Kidney tubule cell (primary cell): ENCODE measurements around the gene HAND1.
"Not testable (repeated sequence)": the region's sequence is repeated elsewhere in the genome, so short reads cannot be mapped to it uniquely, and the experiment has no call there.

Experiments
- DNase-seq: peaks from one replicate; pipeline ENCODE4 v3.0.0-alpha.2; 2018; ENCODE audit warnings: low spot score

Gene HAND1

DNA sequence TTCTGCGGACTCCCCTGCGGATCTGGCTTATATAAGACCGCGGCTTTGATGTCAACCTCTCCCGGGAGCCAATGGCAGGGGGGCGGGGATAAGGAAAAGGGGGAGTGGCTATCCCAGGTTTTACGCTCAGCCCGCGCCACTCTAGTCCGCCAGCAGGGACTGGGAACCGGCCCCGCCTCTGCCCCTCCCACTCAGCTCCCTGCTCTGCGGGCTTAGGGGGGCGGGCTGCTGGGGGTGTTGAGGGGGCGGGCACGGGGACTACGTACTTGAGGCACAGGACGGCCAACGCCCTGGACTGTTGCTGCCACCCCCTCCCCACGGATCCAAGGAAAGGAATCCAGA, at the start of gene HAND1:
TSS of gene HAND1 (minus strand) at position 4 of the 342 bp plus-strand sequence. CDS start 219 bp downstream, outside the sequence.
- DNase-seq: peak; percentile 28

DNA sequence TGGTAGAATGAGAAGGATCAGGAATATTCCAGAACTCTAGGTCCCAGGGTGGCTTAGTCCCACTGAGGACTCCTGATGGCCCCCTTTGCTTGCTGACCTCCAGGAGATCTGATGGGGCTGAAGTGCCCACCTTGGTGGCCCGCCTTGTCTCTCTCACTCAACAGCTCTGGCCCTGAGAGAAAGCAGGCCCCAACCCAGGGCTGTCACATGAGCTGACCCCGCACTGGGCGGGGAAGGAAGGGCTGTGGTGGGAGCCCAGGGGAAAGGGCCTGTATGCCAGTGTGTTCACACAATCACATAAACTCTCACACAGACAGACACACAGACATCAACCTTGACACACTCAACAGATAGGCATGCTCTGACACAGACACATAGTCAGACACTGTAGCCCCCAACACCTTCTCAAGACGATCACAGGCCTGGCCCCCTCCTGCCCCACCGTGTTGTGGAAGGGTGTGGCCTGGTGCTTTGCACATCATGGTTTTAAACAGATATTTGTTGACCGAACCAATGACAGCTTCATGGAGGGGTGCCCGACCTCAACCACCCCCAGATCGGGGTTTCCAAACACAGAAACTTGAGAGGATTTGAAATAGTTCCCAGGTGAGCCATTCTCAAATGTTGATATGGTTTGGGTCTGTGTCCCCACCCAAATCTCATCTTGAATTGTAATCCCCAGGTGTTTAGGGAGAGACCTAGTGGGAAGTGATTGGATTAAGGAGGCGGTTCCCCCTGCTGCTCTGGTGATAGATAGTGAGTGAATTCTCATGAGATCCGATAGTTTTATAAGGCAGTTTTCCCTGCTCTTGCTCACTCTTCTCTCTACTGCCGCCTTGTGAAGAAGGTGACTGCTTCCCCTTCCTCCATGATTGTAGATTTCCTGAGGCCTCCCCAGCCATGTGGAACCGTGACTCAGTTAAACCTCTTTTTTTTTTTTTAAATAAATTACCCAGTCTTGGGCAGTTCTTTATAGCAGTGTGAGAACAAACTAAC, 48.5 kb upstream of the HAND1 start:
- DNase-seq: no peak

DNA sequence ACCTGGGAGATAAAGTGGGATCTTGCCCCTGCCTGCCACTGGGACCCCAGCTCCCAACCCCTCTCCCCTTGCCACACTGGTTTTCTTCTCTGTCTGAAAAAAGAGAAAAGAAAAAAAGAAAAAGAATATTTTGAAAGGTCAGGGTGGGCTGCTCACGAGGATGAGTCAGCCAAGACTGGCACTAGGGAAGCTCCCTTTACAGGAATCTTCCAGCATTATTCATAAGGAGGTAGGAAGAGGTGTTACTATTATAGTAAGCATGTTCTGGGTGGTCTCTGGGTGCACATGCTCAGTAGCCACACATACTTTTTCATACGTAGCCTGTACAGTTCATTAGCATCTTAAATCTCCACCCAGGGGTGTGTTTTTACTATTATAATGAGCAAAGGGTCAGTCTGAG, 46.8 kb upstream of the HAND1 start:
- no peak for DNase-seq

DNA sequence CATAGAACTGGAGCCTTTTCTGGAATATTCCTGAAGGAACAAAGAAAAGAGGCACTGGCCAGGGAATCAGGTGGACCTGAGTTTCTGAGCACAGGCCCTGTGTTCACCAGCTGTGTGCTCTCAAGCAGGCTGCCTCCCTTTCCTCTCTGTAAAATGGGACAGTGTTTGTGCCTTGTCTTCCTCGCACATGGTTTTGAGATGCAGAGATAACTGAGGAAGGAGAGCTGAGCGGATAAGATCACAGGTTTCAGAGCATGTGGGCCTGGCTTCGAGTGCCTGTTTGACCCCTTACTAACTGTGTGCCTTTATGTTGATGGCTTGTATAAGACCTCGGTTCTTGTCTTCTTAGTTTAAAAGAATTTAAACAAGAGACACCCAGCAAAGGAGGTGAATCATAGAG, 46.2 kb upstream of the HAND1 start:
- no peak for DNase-seq

DNA sequence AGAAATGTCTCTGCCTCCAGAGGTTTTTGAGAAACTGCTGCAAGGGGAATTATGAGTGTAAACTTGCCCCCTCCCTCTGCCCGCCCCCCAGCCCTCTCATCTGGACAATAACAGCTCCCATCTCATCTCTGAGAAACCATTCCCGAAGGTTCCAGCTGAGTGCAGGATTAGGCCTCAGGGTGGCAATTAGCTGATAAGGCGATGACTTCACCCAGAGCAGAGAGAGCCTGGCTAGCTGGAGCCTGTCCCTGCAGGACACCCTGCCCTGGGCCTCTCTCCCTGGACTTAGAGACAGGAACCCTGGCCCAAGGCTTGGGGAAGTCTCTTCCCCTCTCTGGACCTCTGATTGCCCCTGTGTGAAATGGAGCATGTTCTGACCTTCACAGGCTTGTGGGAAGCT, 45.7 kb upstream of the HAND1 start:
- DNase-seq: no peak

DNA sequence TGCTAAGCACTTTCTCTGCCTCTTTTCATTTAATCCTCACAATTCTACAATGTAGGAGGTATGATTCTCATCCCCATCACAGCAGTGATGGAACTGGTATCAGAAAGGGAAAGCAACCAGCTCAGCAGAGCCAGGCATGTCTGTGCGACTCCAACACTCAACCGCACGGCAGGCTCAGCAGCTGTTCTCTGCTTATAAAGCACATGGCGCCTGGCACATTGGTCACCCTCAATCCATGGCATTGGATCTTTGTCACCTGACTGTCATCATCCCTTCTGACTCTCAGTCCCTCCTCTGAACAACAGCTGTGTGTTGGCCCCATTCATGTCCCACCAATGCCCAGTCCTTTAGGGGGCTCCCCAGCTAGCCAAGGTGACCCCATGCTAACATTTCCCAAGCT, 45.1 kb upstream of the HAND1 start:
- no peak for DNase-seq

DNA sequence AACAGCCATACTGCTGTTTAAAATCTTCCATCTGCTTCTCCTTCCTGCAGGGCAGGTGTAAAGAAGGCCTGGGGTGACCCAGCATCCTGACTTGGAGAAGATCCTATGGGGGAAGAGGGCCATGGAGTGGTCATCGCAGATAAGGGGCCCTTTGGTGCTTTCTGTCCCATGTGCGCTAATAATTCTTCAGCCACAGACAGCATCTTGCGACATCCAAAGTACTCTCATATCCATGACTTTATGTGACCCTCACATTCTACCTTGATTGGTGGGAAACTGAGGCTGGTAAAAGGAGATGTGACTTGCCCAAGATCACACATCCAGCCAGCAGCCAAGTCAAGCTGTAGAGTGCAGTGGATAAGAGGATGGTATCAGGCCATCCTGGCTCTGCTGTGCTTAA, 44.3 kb upstream of the HAND1 start:
- no peak for DNase-seq

DNA sequence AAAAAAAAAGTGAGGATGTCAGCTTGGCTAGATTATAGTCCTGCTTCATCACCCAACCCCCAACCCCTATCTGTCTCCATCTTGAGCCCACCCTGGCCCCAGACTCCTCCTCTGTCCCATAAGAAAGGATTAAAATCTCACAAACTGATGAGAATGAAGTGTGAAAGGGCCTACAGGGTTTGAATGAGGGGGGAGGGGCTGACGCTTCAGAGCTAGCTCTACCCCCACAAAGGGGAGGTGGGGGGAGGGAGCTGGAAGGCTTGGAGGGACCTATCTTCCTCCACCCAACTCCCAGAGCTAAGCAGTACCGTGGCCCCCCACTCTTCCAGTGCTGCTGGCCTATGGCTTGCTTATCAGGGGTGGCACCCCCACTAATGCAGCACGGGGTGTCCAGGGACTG, 43.7 kb upstream of the HAND1 start:
- no peak for DNase-seq

DNA sequence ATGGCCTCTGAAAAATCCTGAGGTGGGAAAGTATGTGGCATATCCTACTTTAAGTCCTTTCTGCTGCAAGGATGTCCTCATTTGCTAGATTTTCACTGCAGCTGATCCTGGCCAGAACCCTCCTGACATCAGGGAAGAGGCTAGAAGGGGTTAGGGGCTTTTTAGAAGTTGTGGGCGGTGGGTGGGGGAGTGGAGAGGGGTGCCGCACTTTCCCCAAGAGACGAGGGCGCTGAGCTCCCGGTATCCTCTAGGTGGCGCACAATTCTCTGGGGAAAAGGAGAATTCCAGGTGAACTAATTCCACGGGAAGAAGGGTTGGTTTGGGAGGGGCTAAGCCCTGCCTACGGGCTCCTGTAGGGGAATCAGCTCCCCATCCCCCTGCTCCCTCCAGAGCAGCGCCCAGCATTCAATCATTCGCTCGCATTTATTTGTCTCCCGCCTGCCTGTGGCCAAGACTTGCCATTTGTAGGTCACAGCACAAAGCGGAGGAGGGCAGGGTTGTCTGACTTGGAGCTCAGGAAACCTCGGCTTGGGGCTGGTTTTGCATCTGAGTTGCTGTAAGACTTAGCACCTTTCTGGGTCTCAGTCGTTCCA, 42.9 kb upstream of the HAND1 start:
- peak; percentile 31 for DNase-seq

DNA sequence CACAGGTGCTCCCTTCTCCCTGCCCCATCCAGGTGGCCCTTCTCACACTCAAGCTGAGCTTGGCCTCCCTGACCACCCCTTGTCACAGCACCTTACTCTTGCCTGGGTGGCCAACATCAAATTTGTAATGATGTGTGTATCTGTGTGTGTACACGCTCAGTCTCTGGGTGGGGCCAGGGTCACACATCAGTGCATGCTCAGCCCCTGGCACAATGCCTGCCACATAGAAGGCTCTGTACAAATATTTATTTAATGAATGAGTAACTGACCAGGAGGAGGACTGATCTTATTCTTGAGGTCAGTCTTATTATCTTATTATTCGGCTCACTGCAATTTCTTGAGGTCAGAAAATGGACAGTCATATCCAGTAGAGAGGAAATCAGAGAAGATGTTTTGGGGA, 41.3 kb upstream of the HAND1 start:
- peak; percentile 92 for DNase-seq

DNA sequence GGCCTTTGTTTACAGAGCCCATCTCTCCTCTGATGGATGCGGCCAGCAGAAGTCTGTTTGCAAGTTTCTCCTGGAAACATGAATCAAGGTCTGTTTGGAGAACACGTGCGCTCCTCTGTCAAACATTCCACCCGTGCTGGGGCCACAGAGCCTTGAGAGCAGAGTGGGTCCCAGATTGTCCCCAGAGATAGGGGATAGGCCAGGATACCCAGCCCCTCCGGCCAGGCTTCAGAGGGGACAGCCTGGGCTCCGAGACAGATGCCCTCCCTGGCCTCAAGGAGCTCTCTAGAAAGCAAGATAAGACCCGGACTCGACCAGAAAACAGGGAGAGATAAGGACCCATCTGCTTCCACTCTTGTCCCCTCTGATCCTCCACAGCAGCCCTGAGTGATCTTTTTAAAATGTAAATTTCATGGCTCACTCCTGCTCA, 40.4 kb upstream of the HAND1 start:
- DNase-seq: no peak

DNA sequence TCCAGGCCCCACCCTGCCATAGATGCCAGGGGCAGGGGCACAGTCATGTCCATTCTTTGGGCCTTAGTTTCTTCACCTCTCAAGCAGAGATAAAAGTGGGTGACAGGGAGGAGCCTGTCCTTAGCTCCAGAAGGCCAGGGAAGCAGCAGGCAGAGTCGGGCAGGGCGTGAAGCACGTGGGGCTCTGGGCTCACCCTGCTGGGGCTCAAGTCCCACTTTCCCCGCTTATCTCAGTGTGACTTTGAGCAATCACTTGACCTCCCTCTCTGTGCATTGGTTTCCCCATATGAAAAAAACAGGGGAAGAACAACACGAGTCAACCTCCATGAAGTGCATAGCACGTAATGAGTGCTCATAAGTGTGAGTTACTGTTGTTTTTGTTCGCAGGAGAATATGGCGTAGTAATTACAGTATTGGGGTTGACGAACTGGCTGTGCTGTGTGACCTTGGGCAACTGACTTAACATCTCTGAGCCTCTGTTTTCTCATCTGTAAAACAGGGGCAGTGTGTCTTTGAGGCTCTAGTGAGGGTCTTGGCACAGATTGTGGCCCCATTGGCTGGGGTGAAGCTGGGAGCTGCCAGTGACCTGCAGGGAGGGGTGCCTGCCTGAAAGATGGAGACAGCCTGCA, 39.9 kb upstream of the HAND1 start:
- DNase-seq: no peak

DNA sequence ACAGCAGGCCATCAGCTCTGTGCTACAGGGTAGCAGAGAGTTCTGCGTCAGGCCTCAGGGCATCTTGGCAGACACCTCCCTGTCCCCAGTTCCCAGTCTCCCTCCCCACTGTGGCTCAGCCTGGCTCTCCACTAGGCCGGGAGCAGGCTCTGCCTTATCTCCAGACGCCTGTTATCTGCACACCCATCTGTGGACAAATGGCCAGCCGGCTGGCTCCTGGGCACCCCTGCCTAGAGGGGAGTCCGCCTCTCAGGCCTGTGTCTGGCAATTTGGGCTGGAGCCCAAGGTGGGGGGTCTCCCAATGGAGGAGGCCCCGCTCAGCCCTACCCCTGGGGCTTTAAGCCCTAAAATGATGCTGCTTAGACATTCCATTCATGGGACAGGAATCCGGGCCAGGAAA, 39.2 kb upstream of the HAND1 start:
- DNase-seq: no peak

DNA sequence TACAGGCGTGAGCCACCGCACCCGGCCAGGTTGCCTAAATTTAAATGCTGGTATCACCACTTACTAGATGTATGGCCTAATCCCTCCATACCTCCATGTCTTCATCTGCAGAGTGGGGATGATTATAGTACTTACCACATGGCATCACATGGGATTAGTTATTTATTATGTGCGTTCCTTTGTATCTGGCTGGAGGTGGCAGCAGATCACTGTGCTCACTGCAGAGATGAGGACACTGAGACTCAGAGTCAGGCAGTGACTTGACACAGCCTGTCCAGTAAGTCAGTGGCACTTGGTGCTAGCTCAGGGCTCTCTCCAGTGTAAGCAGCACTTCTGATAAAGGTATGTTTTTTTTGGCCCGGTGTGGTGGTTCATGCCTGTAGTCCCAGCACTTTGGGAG, 38.4 kb upstream of the HAND1 start:
- no peak for DNase-seq

DNA sequence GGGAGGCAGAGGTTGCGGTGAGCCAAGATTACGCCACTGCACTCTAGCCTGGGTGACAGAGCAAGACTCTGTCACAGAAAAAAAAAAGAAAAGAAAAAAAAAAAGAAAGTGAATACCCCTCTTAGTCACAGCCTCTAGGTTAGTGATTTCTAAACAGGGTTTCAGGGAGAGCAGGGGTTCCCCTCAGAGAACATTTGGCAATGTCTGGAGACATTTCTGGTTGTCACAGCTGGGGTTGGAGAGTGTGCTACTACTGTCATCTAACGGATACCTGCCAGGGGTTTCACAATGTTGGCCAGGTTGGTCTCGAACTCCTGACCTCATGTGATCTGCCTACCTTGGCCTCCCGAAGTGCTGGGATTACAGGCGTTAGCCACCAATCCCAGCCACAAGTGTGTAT, 37.5 kb upstream of the HAND1 start:
- DNase-seq: not testable (repeated sequence)

DNA sequence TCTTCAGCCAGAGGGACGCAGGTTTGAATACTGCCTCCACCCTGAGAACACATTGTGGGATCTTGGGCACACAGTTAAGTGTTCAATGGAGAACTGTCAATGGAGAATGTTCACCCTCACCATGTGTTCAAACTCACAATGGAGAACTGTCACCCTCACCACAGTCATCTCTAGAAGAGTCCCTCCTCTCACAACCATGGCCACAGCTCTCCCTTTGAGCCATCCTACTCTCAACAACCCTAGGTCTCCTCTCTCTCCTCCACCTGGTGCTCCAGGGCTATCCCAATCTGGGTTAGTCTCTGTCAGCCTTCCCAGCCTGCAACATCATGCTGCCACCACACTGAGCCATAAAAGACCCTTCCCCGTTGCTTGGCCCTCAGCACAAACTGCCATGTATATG, 36.3 kb upstream of the HAND1 start:
- DNase-seq: no peak

DNA sequence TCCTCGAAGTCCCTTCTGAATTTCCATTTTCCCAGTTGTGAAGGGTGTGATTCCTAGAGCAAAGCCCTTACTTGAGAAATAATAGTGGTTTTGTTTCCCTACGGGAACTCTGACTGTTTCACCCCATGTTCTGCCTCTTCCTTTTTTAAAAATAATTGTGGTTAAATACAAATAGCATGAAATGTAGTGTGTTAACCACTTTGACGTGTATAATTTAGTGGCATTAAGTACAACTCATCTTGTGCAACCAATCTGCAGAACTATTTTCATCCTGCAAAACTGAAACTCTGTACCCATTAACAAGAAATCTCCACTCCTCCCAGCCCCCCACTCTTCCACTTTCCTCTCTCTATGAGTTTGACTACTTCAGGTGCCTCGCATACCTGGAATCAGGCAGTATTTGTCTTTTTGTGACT, 35.6 kb upstream of the HAND1 start:
- DNase-seq: no peak

DNA sequence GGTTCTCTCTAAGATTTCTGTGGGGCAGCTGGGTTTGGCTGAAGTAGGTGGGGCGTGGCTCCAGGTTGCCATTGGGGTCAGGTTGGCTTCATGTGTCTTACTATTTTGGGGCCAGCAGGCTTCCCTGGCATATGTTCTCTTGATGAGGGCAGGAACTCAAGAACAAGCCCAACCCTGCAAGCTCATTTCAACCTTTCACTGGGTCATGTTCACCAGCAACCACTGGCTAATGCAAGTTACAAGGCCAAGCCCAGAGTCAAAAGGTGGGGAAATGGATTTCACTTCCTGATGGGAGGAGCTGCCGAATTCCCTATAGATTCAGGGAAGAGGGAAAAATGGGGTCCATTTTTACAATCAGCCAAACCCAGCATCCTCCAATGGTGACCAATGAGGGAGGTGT, 34.0 kb upstream of the HAND1 start:
- DNase-seq: no peak

DNA sequence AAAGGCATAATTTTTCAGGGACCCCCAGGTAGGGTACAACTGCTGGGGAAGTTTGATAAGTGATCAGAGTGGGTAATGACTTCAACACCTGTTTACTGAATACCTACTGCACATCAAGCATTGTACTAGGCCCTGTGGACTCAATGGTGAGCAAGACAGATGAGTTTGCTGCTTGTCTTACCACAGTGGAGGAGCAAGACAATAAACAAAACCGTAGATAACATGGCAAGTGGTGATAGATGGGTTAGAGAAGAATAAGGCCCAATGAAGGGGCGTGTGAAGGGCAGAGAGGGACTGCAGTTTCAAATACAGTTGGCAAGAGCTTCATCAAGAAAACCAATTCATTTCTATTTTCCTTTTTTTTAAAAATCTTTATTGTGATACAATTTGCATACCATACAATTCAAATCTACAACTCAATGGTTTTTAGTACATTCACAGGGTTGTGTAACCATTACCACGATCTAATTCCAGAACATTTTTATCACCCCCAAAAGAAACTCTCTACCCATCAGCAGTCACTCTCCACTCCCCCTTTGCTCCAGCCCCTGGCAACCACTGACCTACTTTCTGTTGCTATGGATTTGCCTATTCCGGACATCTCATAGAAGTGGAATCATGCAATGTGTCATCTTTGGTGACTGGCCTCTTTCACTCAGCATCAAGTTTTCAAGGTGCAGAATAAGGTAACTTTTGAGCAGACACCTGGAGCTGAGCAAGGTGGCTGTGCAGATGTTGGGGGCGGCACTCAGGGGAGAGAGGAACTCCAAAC, 31.9 kb upstream of the HAND1 start:
- DNase-seq: no peak

DNA sequence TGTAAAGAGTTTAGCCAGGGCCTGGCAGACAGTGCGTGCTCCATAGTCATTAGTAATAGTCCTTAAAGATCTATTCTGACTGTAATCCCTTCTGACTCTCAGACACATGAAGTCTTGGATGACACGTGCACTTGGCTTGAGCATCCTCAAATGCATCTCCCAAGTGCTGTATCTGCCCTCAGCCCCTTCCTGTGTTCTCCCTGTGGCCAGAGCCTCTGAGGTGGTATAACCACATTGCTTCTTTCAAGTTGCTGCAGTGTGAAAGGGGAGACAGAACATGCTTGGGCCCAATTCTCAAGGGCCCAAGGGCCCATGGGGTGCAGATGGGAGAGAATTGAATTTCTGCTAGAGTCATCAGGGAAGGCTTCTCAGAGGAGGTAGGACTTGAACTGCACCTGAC, 30.1 kb upstream of the HAND1 start:
- no peak for DNase-seq

DNA sequence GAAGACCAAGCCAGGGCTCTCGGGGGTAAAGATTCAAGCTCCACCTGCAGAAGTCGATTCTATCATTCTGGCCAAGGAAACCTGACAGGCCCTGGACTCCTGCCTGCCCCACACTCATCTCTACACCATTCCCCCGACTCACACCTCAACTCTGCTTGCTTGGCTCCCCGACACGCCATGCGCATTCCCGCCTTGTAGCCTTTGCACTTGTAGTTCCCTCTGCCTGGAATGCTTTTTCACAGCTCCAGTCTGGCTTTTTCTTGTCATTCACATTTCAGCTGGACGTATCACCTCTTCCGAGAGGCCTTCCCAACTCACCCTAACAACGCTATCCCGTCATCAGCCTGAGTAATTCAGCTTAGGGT, 28.7 kb upstream of the HAND1 start:
- no peak for DNase-seq

DNA sequence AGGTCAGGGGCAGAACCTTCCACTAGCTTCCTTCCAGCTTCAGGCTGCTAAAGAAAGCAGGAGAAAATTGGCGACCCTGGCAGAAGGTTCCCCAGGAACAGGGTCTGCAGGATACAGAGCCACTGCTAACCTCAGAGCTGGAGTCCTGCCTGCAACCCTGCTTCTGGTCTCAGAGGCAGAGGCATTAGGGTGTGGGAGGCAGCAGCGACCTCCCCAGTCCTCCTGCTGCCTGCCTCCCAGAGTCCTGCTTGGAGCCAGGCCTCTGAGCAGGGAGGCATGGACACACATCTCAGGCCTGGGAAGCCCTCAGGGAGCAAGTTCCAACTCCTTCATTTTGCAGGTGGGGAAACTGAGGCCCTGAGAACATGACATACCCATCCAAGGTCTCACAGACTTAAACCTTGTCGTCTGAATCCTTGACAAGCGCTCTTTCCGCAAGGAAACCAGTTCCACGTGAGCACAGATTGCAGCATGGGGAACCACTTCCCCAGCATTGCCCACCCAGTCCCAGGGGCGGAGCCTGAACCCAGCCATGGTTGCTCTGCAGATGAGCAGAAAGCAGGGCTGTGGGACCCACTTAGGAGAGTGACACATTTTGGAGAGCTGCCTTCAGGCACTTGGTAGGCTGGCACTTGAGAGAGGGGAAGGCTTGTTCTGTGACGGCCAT, 28.2 kb upstream of the HAND1 start:
- no peak for DNase-seq
